HG03460 (cell line): ENCODE results near the gene LEMD2.

Experiments used
- ATAC-seq: cut with Tn5 transposase; IDR thresholded peaks from one replicate; pipeline ENCODE4 v1.9.1; 2021; ENCODE audit not compliant: unreplicated experiment

Gene LEMD2

GRCh38 chr6:33820243-33820642 lies 31.3 kb upstream of the LEMD2 start:
- no peak for ATAC-seq

DNA sequence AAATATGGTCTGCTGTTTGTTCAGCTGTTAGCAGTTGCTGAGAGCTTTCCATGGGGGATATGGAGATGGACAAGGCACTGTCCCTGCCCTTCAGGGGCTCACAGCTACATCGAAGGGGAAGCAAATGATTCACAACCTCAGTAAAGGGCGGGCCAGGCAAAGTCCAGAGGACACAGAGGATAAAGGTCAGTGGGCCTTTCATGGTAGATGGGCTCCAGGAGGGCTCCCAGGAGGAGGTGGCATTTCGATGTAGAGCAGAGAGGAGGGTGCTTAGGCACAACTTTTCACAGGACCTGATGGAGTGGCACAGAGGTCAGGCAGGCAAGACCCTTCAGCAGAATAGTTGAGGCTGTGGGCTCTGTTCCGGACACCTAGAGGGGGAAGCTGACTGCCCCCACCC lies 30.1 kb upstream of the LEMD2 start:
- no peak for ATAC-seq

- ATAC-seq, result no peak
Observed at GRCh38 chr6:33818293-33818692, 29.4 kb upstream of the LEMD2 start.

DNA sequence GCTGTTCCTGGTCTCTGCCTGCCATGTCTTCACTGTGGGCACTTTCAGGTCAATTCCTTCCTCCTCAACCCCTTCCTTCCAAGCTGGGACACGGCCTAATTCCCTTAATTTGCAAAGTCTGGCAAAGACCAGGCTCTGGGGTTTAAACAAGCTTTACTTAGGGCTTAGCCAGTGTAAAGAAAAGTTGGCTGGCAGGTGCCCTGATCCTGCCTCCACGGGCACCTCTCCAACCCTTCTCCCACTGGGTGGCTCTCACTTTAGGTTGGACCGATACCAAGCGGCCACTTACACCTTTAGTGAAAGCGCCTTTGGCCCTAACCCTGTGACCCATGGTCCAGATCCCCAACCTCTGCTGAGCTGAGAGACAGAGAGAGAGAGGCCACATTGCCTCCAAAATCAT lies 28.6 kb upstream of the LEMD2 start:
- ATAC-seq, result no peak

- no peak for ATAC-seq
Observed at GRCh38 chr6:33816911-33817310, 28.0 kb upstream of the LEMD2 start.

DNA sequence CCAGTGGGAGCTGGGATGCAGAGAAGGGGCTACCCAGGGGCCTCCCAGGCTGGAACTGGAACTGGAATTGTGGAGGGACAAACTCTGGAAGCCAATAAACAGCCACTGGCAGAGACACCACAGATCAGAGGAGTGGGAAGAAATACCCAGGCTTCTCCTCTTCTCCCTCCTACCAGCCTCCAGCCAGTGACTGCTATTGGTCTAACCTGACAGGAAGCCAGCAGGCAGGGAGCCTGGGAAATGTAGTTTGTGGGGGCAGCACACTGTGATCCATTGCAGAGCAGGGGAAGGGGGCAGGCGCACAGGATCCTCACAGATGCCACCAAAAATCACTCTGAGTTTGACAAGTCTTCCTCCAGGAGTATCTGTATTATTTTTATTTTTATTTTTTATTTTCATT lies 26.9 kb upstream of the LEMD2 start:
- ATAC-seq, result no peak

DNA sequence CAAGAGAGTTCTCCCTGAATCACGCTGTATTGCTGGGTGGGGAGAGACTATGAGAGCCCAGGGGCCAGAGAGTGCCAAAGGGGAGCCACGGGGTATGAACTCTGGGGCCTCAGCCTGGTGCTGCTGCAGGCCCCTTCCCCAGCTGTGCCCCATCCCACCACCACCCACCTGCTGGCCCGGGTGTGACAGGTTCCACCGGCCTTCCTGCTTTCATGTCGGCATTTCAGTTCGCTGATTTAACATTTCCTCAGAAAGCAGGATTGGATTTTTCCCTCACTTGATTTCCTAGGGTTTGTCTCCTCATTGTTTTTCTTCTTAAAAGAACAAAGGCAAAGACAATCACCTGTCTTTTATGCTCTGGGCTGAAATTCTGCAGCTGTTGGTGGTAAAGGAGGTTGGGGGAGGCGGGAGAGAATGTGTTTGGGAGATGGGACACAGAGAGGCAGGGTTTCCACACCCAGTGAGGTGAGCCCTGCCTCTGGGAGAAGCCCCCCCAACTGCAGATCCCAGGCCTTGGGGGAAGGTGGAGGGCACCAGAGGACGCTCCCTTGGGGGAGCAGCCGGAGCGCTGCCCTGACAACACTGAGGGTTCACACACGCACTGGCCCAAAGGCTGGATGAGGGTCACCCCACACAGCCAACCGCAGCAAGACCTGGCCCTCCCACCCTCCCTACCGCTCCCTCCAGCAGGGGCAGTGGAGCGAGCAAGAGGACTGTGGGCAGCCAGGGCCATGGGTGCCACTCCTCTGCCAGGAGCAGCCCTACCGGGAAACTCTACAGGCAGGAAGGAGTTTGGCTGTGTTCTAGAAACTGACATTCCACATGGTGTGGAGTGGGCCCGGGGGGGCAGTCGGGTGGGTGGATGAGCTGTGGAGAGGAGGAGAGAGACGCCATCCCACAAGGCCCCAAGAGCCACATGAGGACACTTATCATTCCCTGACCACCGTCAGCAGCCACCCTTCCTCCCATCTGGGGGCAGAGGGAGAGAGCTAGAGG lies 25.4 kb upstream of the LEMD2 start:
- ATAC-seq, result no peak

DNA sequence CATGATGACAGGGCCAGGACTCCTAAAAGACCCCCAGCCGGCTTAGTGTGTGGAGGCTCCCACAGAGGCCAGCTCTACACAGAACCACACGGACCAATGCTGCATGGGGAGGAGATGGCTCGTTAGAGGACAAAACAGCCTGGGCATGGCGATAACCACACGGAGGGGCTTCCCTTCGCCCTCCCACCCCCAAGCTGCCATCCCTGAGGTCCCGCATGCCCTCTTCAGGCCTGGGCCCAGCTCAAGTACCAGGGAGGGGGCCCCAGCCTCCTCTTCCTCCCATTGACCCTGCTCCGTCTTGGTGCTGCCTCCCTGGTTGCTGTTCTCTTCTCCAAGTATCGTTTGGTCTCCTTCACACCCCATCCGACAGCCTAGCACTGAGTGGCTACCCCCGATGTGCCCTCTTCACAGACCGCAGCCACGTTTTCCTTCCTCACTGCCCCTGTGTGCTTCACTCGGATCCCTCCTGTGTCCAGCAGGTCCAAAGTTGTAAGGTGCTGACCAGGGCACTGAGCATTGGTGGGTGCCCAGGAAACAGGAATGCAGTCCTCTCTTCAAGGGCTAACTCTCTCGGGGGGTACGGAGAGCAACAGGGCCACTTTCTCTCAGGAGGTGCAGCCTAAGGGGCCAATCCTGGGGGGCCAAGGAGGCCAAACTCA lies 24.4 kb upstream of the LEMD2 start:
- no peak for ATAC-seq

DNA sequence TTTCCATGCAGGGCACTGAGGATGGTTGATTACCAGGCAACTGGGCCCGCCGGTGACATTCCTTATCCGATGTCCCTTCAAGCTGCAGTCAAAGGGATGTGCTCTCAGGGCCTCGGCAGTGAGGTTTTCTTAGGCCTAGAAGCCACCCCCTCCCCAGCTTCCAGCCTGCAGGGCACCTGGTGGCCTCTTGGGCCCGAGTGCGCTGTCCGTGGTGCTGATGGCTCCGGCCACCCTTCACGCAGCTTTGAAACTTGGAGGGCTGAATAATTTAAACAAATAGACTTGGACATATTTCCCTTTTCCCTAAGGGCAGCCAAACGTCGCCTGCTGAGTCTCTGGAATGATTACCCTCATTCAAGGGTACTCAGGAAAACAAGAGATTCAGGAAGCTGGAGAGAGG lies 23.7 kb upstream of the LEMD2 start:
- no peak for ATAC-seq

DNA sequence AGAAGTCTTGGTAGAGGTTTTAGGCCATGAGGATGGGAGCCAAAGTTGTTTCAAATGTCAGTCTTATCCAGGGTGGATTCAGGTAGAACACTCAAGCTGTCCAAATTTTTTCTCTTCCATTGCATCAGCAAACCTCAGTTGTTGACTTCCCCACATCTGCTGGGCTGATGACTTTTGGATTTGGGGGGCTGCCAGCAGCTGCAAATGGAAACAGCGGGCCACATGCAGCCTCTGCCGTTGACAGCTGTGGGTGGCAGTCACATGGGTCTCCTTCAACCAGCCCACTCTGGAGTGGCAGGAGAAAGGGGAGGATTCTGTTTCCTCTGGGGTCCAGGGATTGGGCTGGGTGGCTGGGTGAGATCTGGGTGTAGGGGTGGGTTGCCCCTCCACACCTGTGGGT lies 20.7 kb upstream of the LEMD2 start:
- no peak for ATAC-seq

GRCh38 chr6:33808641-33809180 lies 19.8 kb upstream of the LEMD2 start:
- ATAC-seq, result no peak

DNA sequence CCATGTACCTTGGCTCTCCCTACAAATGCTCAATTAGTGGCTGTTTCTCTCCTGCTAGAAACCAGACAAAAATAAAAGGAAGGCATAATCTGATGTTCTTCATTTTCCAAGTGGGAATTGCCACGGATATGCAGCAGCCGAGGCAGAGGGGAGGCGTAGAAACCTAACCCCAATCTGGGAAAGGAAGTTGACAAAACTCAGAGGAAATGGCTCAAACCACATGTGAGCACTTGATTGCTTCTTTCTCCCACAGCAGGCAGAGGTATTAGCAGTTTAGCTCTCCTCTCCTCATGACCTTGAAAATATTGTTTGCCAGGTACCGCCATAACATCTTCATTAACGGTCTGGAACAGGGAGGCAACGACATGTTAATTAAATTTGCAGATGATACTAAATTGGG lies 18.7 kb upstream of the LEMD2 start:
- ATAC-seq, result no peak

DNA sequence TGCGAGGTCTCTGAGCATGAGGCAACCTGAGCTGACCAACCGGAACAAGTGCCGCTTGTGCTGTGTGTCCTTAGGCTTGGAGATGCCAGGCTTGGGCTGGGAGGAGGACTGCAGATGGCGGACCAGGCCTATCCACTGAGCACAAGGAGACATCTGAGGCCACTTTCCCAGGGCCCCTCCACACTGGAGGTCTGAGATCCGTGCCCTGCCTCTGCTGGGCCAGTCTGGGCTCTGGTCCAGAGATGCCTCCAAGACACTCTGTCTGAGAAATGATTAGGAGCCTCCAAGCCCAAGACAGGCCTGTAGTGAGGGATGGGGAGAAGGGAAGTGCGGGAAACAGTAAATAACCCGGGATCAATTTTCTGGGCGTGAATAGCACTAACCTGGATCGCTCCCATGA lies 17.9 kb upstream of the LEMD2 start:
- no peak for ATAC-seq

DNA sequence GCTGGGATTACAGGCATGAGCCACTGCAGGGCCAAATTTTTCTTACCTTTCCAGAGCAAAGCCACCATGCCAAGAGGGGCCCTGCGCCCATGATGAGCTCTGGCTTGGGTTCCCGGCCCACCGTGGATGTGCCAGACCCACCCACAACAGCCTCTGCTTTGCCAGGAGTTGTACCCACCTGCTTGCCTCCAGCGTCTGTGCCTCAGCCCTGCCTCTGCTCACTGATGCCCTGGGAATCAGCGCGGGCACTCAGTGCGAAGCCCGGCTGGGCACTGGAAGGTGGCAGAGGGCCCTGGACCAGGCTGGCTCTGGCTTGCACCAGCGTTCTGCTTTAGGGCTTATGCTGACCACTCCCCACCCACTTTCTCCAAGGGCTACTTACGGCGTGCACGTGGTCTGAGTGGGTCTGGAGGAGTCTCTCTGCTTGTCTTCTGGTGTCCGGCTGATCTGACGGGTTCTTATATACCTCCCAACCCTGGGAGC lies 14.7 kb upstream of the LEMD2 start, which contains the start of gene MLN:
Gene MLN, minus strand, starts transcription at position 433 of the 483 bp plus-strand sequence. CDS start 2,840 bp downstream, outside the sequence.
- ATAC-seq, result no peak

DNA sequence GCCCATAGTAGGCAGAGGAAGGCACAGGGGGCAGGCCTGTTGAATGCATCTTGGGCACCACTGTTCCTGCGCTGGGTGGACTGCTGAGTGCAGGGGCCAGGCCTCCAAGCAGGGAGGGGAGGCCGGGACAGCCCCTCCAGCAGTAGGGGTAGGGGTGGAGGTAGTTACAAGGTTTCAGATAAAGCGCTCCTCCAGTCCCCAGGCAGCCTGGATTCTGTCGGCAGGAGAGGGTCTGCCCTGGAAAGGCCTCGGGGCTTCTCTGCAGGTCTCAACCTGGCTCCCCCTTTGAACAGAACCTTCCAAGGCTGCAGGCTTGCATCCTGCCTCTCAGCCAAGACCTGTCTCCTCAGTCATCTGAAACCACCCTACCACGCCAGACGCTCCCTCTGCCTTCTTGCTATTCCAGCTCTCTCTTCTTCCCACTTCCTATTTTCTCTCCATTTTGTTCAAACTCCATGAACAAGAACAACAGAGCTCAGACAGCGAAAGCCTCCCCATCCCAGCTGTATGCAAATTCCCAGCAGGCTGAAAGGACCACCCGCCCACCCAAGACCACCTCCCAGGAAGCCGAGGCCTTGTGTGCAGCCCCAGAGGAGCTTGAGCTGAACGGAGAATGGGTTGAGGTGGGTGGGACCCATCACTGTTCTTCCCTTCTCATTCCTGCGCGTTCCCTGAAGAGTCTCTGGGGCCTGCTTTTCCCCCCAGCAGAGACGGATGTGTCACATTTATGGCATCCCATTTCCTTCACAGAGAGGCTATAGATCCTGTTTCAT lies 13.4 kb upstream of the LEMD2 start:
- ATAC-seq, result no peak

DNA sequence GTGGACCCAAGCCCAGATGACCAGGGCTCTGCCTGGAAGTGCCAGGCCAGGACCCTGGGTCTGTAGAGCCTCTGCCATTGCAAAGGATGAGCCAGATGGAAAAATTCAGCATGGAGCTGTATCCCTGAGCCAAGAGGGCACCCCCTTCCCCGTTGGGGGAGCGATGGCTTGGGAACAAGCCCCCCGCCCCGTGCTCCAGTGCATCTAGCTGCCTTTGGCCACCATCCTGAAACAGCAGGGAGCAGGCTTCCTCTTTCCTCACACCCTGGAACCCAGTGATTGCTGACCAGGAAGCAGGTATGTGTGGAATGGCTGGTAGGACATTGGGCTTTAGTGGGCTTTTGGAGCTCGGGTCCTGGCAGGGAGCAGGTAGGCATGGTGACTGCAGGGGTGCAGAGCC lies 12.7 kb upstream of the LEMD2 start:
- ATAC-seq, result no peak

- no peak for ATAC-seq
Observed at GRCh38 chr6:33800248-33800969, 11.5 kb upstream of the LEMD2 start.

GRCh38 chr6:33799454-33800113 lies 10.7 kb upstream of the LEMD2 start:
- ATAC-seq, result no peak

- no peak for ATAC-seq
Observed at GRCh38 chr6:33798343-33798848, 9.5 kb upstream of the LEMD2 start.
